ENCODE measurements around the gene GSC2.

Gene GSC2

GRCh38 chr22:19097518-19097917 is 52.6 kb downstream of the GSC2 start:
- DNase-seq (ENCODE audit: low spot score) (no peak), FAIRE-seq (no peak)

All from RCC 7860 (cell line).